GM19043 (cell line): ENCODE measurements around the gene TMEM170A.

ENCODE experiments used
- ATAC-seq: cut with Tn5 transposase; IDR thresholded peaks from one replicate; pipeline ENCODE4 v1.9.1; 2021; ENCODE audit warnings: low read depth; ENCODE audit not compliant: unreplicated experiment

The TMEM170A gene

GRCh38 chr16:75413951-75414350, 50.5 kb downstream of the TMEM170A start:
- ATAC-seq = no peak

DNA sequence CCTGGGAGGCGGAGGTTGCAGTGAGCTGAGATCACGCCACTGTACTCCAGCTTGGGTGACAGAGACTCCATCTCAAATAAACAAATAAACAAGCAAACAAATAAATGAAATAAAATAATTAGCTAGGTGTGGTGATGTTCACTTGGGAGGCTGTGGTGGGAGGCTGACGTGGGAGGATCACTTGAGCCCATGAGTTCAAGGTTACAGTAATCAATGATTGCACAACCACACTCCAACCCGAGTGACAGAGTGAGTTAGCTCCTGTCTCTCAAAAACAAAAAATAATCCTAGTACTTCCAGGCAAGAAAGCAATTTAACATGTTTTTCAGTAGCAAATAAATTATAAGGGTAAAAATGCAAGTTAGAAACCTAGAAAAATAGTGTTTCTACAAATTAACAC, 57.5 kb downstream of the TMEM170A start:
- ATAC-seq = no peak

- no peak for ATAC-seq
These were observed 61.5 kb downstream of the TMEM170A start for GRCh38 chr16:75402821-75403475.

DNA sequence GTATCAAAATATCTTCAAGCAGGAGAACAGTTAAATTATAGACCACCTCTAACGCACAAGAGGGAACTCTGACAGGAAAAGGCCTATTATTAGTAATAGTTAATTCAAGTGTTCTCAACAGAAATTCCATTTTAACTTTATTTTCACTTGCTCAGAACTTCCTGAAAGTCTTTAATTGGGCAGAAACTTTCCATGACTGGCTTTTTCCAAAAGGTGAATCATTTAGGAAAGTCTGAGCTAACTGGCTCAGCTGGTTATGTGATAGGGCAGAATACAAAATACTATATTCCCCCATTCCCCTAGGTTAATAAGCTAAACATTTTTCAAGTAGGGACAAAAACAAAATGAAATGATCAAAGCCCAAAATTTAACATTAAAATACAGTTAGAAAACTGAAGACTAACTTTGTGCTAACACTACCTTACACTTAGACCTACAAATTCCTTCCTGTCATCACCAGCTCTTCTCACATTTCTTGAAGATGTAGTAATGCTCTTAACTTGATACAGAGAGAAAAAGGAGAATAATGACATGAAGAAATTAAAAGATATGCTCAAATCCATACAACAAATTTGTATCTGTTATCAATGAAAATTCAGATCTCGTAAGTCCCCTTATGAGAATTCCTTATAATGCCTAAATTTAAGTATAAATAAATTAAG, 62.2 kb downstream of the TMEM170A start:
- no peak for ATAC-seq

- no peak for ATAC-seq
These were observed 62.8 kb downstream of the TMEM170A start for GRCh38 chr16:75401691-75402090.

- no peak for ATAC-seq
These were observed 66.2 kb downstream of the TMEM170A start for GRCh38 chr16:75398333-75398732.

- ATAC-seq = no peak
These were observed 69.5 kb downstream of the TMEM170A start for GRCh38 chr16:75394941-75395340.
